Stimulated activated naive B cell treated with anti-CD40 and anti-IgM and Interleukin-4, amounts not matched to agents 10 μg/mL and 1 μg/mL and 100 μg/mL, for 72 hours (primary cell): ENCODE measurements around the gene TCF4.

Experiments
- ATAC-seq, 2 donors: fragments of 150-1000 bp; cut with Tn5 transposase; replicated peaks; 2 replicates each; pipeline ENCODE4 v1.10.0; 2021; ENCODE audit warnings: moderate library complexity in 1 of 2
- DNase-seq: peaks from one replicate; pipeline ENCODE4 v3.0.0; 2021
- H3K27ac Mint-ChIP-seq: one replicate; pipeline ENCODE4 v1.8.0; 2022; ENCODE audit warnings: mild to moderate bottlenecking, mixed read lengths
- H3K27me3 Mint-ChIP-seq, 2 donors: one replicate each; pipeline ENCODE4 v1.8.0; 2022; ENCODE audit warnings: mixed read lengths in 2 of 2
- H3K36me3 Mint-ChIP-seq, 2 donors: one replicate each; pipeline ENCODE4 v1.8.0; 2022; ENCODE audit warnings: mixed read lengths in 2 of 2, mild to moderate bottlenecking in 1 of 2
- H3K4me1 Mint-ChIP-seq, 2 donors: one replicate each; pipeline ENCODE4 v1.8.0; 2022; ENCODE audit warnings: mixed read lengths in 2 of 2, mild to moderate bottlenecking in 1 of 2
- H3K4me3 Mint-ChIP-seq, 2 donors: one replicate each; pipeline ENCODE4 v1.8.0; 2022; ENCODE audit warnings: mild to moderate bottlenecking in 2 of 2, mixed read lengths in 2 of 2, moderate library complexity in 1 of 2
- H3K9me3 Mint-ChIP-seq, 2 donors: one replicate each; pipeline ENCODE4 v1.8.0; 2022; ENCODE audit warnings: mixed read lengths in 2 of 2, mild to moderate bottlenecking in 1 of 2

Gene TCF4

DNA sequence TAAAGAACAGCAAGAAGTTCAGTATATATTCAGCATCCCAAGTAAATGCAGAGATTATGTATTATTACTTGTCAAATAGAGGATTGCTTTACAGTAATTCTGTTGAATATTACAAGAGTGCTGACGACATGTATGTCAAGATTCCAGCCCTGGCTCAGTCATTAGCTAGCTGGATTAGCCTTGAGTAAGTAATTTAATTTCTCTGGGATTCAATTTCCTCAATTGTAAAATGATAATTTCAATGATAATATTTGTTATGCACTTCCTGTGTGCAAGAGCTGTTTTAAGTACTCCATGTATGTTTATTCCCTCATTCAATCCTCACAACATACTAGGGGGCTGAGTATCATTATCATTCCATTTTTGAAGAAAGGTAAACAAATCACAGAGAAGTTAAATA lies 44.0 kb downstream of the TCF4 start:
- Mint-ChIP-seq H3K4me1 (no peaks in the 10 kb centered on the region), H3K9me3 (no peaks in the 10 kb centered on the region), H3K27me3 (no peaks in the 10 kb centered on the region), H3K4me3 (no peak overlapping the region), H3K36me3 (no peaks in the 10 kb centered on the region), H3K27ac (no peak overlapping the region)
- DNase-seq = no peak
- no peak for ATAC-seq

DNA sequence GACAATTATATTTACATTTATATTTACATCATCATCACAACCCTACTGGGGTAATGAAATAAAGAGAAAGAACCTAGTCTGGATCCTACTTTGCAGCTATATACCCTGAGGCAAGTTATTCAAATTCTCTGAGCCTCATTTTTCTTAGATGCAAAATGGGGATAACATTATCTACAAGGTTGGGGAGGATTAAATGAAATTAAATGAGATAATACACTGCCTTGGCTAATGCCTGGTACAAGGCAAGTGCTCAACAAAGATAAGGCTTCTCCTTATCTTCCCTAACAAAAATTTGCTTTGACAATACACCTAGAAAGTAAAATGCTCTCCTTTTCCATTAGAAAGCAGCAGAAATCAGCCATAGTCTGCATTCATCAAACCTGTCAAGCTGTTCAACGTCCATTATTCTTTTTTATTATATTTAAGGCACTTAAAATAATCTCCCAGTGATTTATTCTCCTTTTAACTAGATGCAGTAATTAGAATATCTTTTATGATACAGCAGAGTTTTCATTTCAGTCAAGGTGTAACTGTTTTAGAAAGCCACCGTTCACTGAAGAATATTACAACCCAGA lies 44.8 kb downstream of the TCF4 start:
- Mint-ChIP-seq H3K4me3 (no peak overlapping the region), H3K9me3 (peaks cover 0 to 2% of the 10 kb centered on the region in 2 donors), H3K27me3 (no peaks in the 10 kb centered on the region), H3K4me1 (no peaks in the 10 kb centered on the region), H3K36me3 (peaks cover 0 to 4% of the 10 kb centered on the region in 2 donors), H3K27ac (no peak overlapping the region)
- DNase-seq (no peak), ATAC-seq (no peak)

- H3K27me3 Mint-ChIP-seq = no peaks in the 10 kb centered on the region
- H3K4me3 Mint-ChIP-seq = no peak overlapping the region
- no peak for ATAC-seq
Observed at GRCh38 chr18:55541571-55541970, 46.4 kb downstream of the TCF4 start.

DNA sequence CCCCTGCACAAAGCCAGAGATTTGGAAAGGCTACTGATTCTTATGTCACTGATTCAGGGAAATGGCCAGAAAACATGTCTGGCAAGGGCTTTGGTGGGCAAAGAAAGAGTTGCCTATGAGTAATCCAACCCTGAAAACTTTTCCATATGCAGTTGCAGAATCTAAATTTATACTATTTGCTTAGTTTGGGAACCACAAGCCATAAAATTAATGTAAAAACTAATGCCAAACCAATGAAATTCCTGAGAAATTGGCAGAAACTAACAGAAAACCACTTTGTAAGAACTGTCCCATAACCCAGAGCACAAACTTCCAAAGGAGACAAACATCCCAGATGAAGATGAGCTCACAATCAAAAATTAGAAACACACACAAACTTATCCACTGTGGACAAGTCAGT lies 48.8 kb downstream of the TCF4 start:
- no peak overlapping the region for H3K4me3 Mint-ChIP-seq
- no peak for ATAC-seq

More at GRCh38 chr18:55541571-55541970, 46.4 kb downstream of the TCF4 start:
- H3K27ac Mint-ChIP-seq = no peak overlapping the region
- DNase-seq = no peak
- H3K9me3 Mint-ChIP-seq = peaks cover 0 to 2% of the 10 kb centered on the region in 2 donors
- H3K4me1 Mint-ChIP-seq = no peaks in the 10 kb centered on the region
- H3K36me3 Mint-ChIP-seq = peaks cover 0 to 4% of the 10 kb centered on the region in 2 donors

GRCh38 chr18:55534996-55535395 lies 53.0 kb downstream of the TCF4 start:
- Mint-ChIP-seq H3K36me3 (peaks cover 0 to 7% of the 10 kb centered on the region in 2 donors), H3K27me3 (no peaks in the 10 kb centered on the region), H3K9me3 (peaks cover 0 to 2% of the 10 kb centered on the region in 2 donors), H3K4me1 (peaks cover 4 to 22% of the 10 kb centered on the region in 2 donors), H3K27ac (no peak overlapping the region), H3K4me3 (no peak overlapping the region)
- no peak for DNase-seq
- no peak for ATAC-seq

More for the DNA sequence above, 48.8 kb downstream of the TCF4 start:
- peaks cover 0 to 8% of the 10 kb centered on the region in 2 donors for H3K4me1 Mint-ChIP-seq
- peaks cover 0 to 4% of the 10 kb centered on the region in 2 donors for H3K36me3 Mint-ChIP-seq
- H3K27ac Mint-ChIP-seq = no peak overlapping the region
- DNase-seq = no peak
- H3K27me3 Mint-ChIP-seq = no peaks in the 10 kb centered on the region
- H3K9me3 Mint-ChIP-seq = peaks cover 0 to 2% of the 10 kb centered on the region in 2 donors

GRCh38 chr18:55534547-55534946 lies 53.4 kb downstream of the TCF4 start:
- DNase-seq (no peak), ATAC-seq (peak; percentile 52 to 67)
- H3K9me3 Mint-ChIP-seq = peaks cover 0 to 2% of the 10 kb centered on the region in 2 donors
- peaks cover 4 to 22% of the 10 kb centered on the region in 2 donors for H3K4me1 Mint-ChIP-seq
- no peaks in the 10 kb centered on the region for H3K27me3 Mint-ChIP-seq
- H3K4me3 Mint-ChIP-seq = no peak overlapping the region
- peaks cover 0 to 8% of the 10 kb centered on the region in 2 donors for H3K36me3 Mint-ChIP-seq
- H3K27ac Mint-ChIP-seq = no peak overlapping the region

GRCh38 chr18:55530166-55530565 lies 57.8 kb downstream of the TCF4 start:
- ATAC-seq (no peak), DNase-seq (no peak)
- Mint-ChIP-seq H3K27me3 (no peaks in the 10 kb centered on the region), H3K36me3 (peaks cover 0 to 4% of the 10 kb centered on the region in 2 donors), H3K4me1 (peaks cover 4 to 22% of the 10 kb centered on the region in 2 donors), H3K27ac (no peak overlapping the region), H3K4me3 (no peak overlapping the region), H3K9me3 (no peaks in the 10 kb centered on the region)

- no peaks in the 10 kb centered on the region for H3K27me3 Mint-ChIP-seq
- DNase-seq = no peak
- peaks cover 0 to 4% of the 10 kb centered on the region in 2 donors for H3K36me3 Mint-ChIP-seq
- H3K4me1 Mint-ChIP-seq = peaks cover 4 to 18% of the 10 kb centered on the region in 2 donors
- no peak for ATAC-seq
- H3K9me3 Mint-ChIP-seq = no peaks in the 10 kb centered on the region
- no peak overlapping the region for H3K27ac Mint-ChIP-seq
- no peak overlapping the region for H3K4me3 Mint-ChIP-seq
Observed at GRCh38 chr18:55529581-55529980, 58.4 kb downstream of the TCF4 start.

GRCh38 chr18:55525845-55526244 lies 62.1 kb downstream of the TCF4 start:
- H3K27me3 Mint-ChIP-seq = no peaks in the 10 kb centered on the region
- H3K4me1 Mint-ChIP-seq = peaks cover 0 to 2% of the 10 kb centered on the region in 2 donors

GRCh38 chr18:55524353-55525073 lies 63.5 kb downstream of the TCF4 start:
- H3K4me1 Mint-ChIP-seq = peaks cover 0 to 2% of the 10 kb centered on the region in 2 donors
- no peak for ATAC-seq

More at GRCh38 chr18:55525845-55526244, 62.1 kb downstream of the TCF4 start:
- Mint-ChIP-seq H3K4me3 (no peak overlapping the region), H3K9me3 (no peaks in the 10 kb centered on the region), H3K36me3 (peaks cover 0 to 4% of the 10 kb centered on the region in 2 donors), H3K27ac (no peak overlapping the region)
- ATAC-seq (no peak), DNase-seq (no peak)

GRCh38 chr18:55523001-55523400 lies 65.0 kb downstream of the TCF4 start:
- Mint-ChIP-seq H3K36me3 (no peaks in the 10 kb centered on the region), H3K27ac (no peak overlapping the region), H3K4me3 (no peak overlapping the region), H3K9me3 (peaks cover 0 to 1% of the 10 kb centered on the region in 2 donors), H3K4me1 (peaks cover 0 to 3% of the 10 kb centered on the region in 2 donors), H3K27me3 (no peaks in the 10 kb centered on the region)
- ATAC-seq (no peak), DNase-seq (no peak)

More at GRCh38 chr18:55524353-55525073, 63.5 kb downstream of the TCF4 start:
- H3K27me3 Mint-ChIP-seq = no peaks in the 10 kb centered on the region
- no peak overlapping the region for H3K27ac Mint-ChIP-seq
- no peak overlapping the region for H3K4me3 Mint-ChIP-seq
- H3K9me3 Mint-ChIP-seq = no peaks in the 10 kb centered on the region
- no peak for DNase-seq
- H3K36me3 Mint-ChIP-seq = no peaks in the 10 kb centered on the region

- ATAC-seq (no peak), DNase-seq (no peak)
- H3K27me3 Mint-ChIP-seq = no peaks in the 10 kb centered on the region
- H3K27ac Mint-ChIP-seq = no peak overlapping the region
- no peak overlapping the region for H3K4me3 Mint-ChIP-seq
- peaks cover 4 to 5% of the 10 kb centered on the region in 2 donors for H3K36me3 Mint-ChIP-seq
- H3K4me1 Mint-ChIP-seq = peaks cover 0 to 3% of the 10 kb centered on the region in 2 donors
- peaks cover 0 to 4% of the 10 kb centered on the region in 2 donors for H3K9me3 Mint-ChIP-seq
Observed at GRCh38 chr18:55522011-55522410, 66.0 kb downstream of the TCF4 start.

DNA sequence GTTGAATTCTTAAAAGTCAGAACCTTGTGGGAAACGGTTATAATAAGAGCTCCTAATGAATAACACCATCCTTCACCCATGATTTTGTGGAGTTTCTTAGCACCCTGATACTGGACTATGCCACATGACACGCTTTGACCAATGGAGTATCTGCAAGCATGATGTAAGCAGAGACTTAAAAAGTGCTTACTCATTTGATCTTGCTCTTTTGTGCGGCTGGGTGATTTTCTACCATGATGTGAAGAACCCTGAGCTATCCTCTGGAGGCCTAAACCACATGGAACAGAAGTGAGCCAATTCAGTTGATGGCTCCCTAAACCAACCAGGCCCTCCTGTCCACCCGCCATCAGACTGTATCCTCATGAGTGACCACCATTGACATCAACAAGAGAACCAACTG lies 70.9 kb downstream of the TCF4 start:
- H3K4me3 Mint-ChIP-seq = no peak overlapping the region
- peaks cover 4 to 5% of the 10 kb centered on the region in 2 donors for H3K36me3 Mint-ChIP-seq
- ATAC-seq (peak; percentile 27), DNase-seq (no peak)
- peak overlapping the region; percentile 73 for H3K27ac Mint-ChIP-seq
- peaks cover 0 to 4% of the 10 kb centered on the region in 2 donors for H3K9me3 Mint-ChIP-seq
- no peaks in the 10 kb centered on the region for H3K27me3 Mint-ChIP-seq
- H3K4me1 Mint-ChIP-seq = peaks cover 3 to 7% of the 10 kb centered on the region in 2 donors

- H3K9me3 Mint-ChIP-seq = peaks cover 0 to 4% of the 10 kb centered on the region in 2 donors
- H3K27ac Mint-ChIP-seq = no peak overlapping the region
- H3K4me1 Mint-ChIP-seq = peaks cover 2 to 8% of the 10 kb centered on the region in 2 donors
- ATAC-seq (peak; percentile 21 to 22), DNase-seq (no peak)
- peaks cover 4 to 5% of the 10 kb centered on the region in 2 donors for H3K36me3 Mint-ChIP-seq
- H3K27me3 Mint-ChIP-seq = no peaks in the 10 kb centered on the region
- H3K4me3 Mint-ChIP-seq = no peak overlapping the region
Observed at GRCh38 chr18:55515941-55516710, 71.9 kb downstream of the TCF4 start.
